ENCODE results near the gene MGMT. TPM values are rescaled to one million over a fixed set of nuclear protein-coding genes. Genes with fewer than 3 reads are reported as not detected.

Gene MGMT
- total and polyA plus RNA-seq, 2 donors (not counting 3 experiments of a cell fraction or from before 2014, with no cell fraction given) = 15.0 to 15.2 TPM

- DNase-seq (ENCODE audit: low read depth, low spot score) (no peak), FAIRE-seq (no peak)
- intact Hi-C loops (cut with micrococcal nuclease) = no loop called here
- H3K4me2 ChIP-seq (ENCODE audit: insufficient read depth, low read length) = no peak overlapping the region
- H4K20me1 ChIP-seq (replicated peaks; ENCODE audit: control insufficient read depth, extremely low read depth, insufficient read depth, low read length) = no peaks in the 10 kb centered on the region
- no peak for TF ChIP-seq EZH2 (IDR thresholded peaks at IDR 0.05; ENCODE audit: borderline replicate concordance, low read depth, low read length, severe bottlenecking)
- no peak for TF ChIP-seq FOS (IDR thresholded peaks at IDR 0.05; ENCODE audit: borderline replicate concordance, insufficient read depth, low read length)
- no peak for TF ChIP-seq POLR2A (IDR thresholded peaks at IDR 0.05; ENCODE audit: low read depth, low read length)
- no peak for TF ChIP-seq GATA2 (IDR thresholded peaks at IDR 0.05; ENCODE audit: insufficient read depth, insufficient read length, low read depth, low read length)
- TF ChIP-seq MYC (IDR thresholded peaks at IDR 0.05; ENCODE audit: low read depth, low read length) = no peak
- no peak for TF ChIP-seq POLR2AphosphoS5 (IDR thresholded peaks at IDR 0.05; ENCODE audit: insufficient read depth, low read depth, low read length)
- no peak for TF ChIP-seq JUN (IDR thresholded peaks at IDR 0.05; ENCODE audit: borderline replicate concordance, insufficient read depth, insufficient read length, low read depth)
- TF ChIP-seq CTCF (IDR thresholded peaks at IDR 0.05; ENCODE audit: extremely low read depth in 1 of 2, insufficient read depth in 1 of 2, low read depth in 1 of 2, low read length in 2 of 2) = no peak
- TF ChIP-seq MAX (IDR thresholded peaks at IDR 0.05; ENCODE audit: insufficient read depth, insufficient read length) = no peak
- H3K36me3 ChIP-seq (ENCODE audit: control insufficient read depth in 2 of 2, extremely low read depth in 1 of 2, insufficient read depth in 2 of 2, low read length in 2 of 2) = no peaks in the 10 kb centered on the region
- H3K4me3 ChIP-seq (replicated peaks in 1 of 3; ENCODE audit: insufficient read depth in 1 of 3, low read depth in 1 of 3, low read length in 3 of 3) = no peak overlapping the region
- ChIA-PET CTCF (no interaction called here), POLR2A (no interaction called here)
- H3K27me3 ChIP-seq (ENCODE audit: control insufficient read depth in 2 of 2, insufficient read depth in 2 of 2, low read length in 2 of 2) = no peaks in the 10 kb centered on the region
- dilution Hi-C loops (cut with MboI; ENCODE audit: extremely low pct_ligation_motif_present, low sequenced_read_pairs) = no loop called here
- H3K9me3 ChIP-seq (replicated peaks; ENCODE audit: control insufficient read depth, insufficient read depth, low read length) = no peaks in the 10 kb centered on the region
- H3K4me1 ChIP-seq (ENCODE audit: control insufficient read depth, extremely low read depth, insufficient read depth, low read length) = no peaks in the 10 kb centered on the region
- H3K27ac ChIP-seq (ENCODE audit: insufficient read depth, low read depth, low read length) = no peak overlapping the region
- no TSS peak for BruUV-seq (replicated peaks)
- no peak overlapping the region for H2AFZ ChIP-seq (ENCODE audit: low read depth, low read length)
- no peaks in the 10 kb centered on the region for H3K9me1 ChIP-seq (replicated peaks; ENCODE audit: control insufficient read depth, extremely low read depth, insufficient read depth, low read length)
- H3K79me2 ChIP-seq (ENCODE audit: control insufficient read depth, insufficient read depth, low read length) = no peaks in the 10 kb centered on the region
- H3K9ac ChIP-seq (replicated peaks; ENCODE audit: extremely low read depth, insufficient read depth, low read length) = no peak overlapping the region
Measured at GRCh38 chr10:129444359-129444758, 22.7 kb upstream of the MGMT start.
